Nephron (organoid): Measurements from ENCODE around the gene IQSEC1.

Source experiments
- H3K27ac Mint-ChIP-seq, 3 experiments: 2 replicates each; pipeline ENCODE4 v1.8.0; 2020; ENCODE audit warnings: mixed read lengths in 3 of 3, mild to moderate bottlenecking in 2 of 3, moderate library complexity in 1 of 3
- H3K27me3 Mint-ChIP-seq: 2 replicates; pipeline ENCODE4 v1.8.0; 2021; ENCODE audit warnings: low read depth, mild to moderate bottlenecking, moderate library complexity, mixed read lengths
- H3K36me3 Mint-ChIP-seq: 2 replicates; pipeline ENCODE4 v1.8.0; 2020; ENCODE audit warnings: low read depth, mixed read lengths
- H3K4me1 Mint-ChIP-seq: 2 replicates; pipeline ENCODE4 v1.8.0; 2020; ENCODE audit warnings: mixed read lengths
- H3K4me3 Mint-ChIP-seq, 3 experiments: 2 replicates each; pipeline ENCODE4 v1.8.0; 2020; ENCODE audit warnings: mild to moderate bottlenecking in 3 of 3, mixed read lengths in 3 of 3, moderate library complexity in 2 of 3
- H3K9me3 Mint-ChIP-seq: 2 replicates; pipeline ENCODE4 v1.8.0; 2020; ENCODE audit warnings: mixed read lengths
- CTCF ChIP-seq, 3 experiments: fragments of 200-600 bp; sonication (generic); IDR thresholded peaks; one replicate each; pipeline ENCODE4 v1.5.0; 2021; ENCODE audit warnings: antibody characterized with exemption in 3 of 3; ENCODE audit not compliant: unreplicated experiment in 3 of 3

IQSEC1 gene

DNA sequence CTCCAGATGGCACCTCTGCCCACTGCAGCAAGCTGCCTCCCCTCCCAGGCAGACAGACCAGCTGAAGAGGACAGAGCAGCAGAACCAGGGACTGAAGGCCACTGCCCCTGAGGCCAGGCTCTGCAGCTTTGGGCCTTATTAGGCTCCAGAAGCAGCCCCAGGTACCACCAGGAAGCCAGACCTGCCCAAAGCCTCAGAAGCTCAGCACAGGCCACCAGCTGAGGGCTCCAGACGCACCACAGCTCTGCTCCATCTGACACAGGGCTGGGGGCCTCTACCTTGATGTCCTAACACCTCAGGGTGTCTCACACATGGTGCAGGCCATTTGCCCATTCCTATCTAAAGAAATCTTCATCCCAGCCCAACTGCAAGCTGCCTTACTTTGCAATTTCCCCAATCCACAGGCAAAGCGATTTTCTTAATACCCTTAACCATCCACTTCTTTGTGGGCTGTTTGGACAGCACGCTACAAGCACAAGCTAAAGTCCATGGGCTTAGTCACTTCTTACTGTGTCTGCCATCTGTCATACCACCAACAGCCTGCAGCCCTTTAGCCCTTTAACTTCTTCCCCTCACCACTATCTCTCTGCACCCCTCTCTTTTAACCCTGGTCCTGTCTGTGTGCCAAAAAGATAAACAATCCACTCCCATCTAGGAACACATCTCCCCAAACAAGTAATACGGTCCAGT, 112.1 kb downstream of the IQSEC1 start:
- no peaks in the 10 kb centered on the region for H3K36me3 Mint-ChIP-seq
- no peaks in the 10 kb centered on the region for H3K27me3 Mint-ChIP-seq
- TF ChIP-seq CTCF (IDR thresholded peaks at IDR 0.05; ENCODE audit: unreplicated experiment in 3 of 3), result no peak
- H3K9me3 Mint-ChIP-seq, result no peaks in the 10 kb centered on the region
- H3K4me3 Mint-ChIP-seq, result no peak overlapping the region
- H3K4me1 Mint-ChIP-seq, result peaks cover 95% of the 10 kb centered on the region
- no peak overlapping the region for H3K27ac Mint-ChIP-seq

DNA sequence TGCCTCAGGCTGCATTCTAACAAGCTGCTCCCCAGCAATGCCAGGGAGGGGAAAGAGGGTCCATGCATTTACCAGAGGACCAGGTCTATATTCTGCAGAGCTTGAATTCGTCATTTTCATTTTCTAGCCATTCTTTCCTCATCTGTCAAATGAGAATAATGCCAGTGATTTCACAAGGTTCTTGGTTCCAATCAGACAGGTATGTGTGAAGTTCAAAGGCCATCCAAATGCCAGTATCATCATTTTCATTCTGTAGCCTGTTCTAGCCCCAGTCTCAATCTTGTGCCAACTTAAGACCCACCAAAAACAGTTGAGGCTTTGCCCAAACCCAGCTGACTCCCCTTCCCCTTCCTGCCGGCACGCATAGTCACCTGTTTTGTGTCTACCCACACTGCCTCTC, 112.7 kb downstream of the IQSEC1 start:
- H3K27ac Mint-ChIP-seq, result no peak overlapping the region
- H3K4me3 Mint-ChIP-seq, result no peak overlapping the region
- no peaks in the 10 kb centered on the region for H3K36me3 Mint-ChIP-seq
- H3K9me3 Mint-ChIP-seq, result no peaks in the 10 kb centered on the region
- no peaks in the 10 kb centered on the region for H3K27me3 Mint-ChIP-seq
- H3K4me1 Mint-ChIP-seq, result peaks cover 92% of the 10 kb centered on the region
- no peak for TF ChIP-seq CTCF (IDR thresholded peaks at IDR 0.05; ENCODE audit: unreplicated experiment in 3 of 3)

DNA sequence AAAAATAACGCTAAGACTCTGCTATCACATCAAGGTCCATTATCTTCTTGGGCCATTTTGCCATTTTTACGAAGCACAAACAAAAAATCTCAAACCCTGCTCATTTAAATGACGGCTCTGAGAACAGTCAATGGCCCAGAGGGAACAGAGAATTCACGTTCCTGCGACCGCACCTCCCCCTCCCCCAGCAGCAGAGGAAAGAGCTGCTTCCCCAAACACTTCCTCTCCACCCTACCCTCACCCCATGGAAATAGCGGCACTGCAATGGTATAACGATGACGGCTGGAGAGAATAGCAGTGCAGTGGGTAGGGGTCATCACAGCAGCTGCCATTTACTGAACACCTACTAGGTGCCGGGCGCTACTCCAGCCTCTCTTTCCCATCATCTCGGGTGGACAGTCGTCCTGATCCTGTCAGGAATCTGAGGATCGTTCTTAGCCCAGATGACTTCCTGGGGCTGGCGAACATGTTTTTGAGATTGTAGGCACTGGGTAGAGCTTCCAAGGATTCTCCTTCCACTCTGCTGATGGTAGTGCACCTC, 113.3 kb downstream of the IQSEC1 start:
- H3K9me3 Mint-ChIP-seq, result no peaks in the 10 kb centered on the region

GRCh38 chr3:12959410-12959809, 113.8 kb downstream of the IQSEC1 start:
- H3K9me3 Mint-ChIP-seq, result no peaks in the 10 kb centered on the region
- no peaks in the 10 kb centered on the region for H3K36me3 Mint-ChIP-seq
- peak overlapping the region in 2 of 3 experiments; percentile 22 to 23 for H3K27ac Mint-ChIP-seq
- peaks cover 90% of the 10 kb centered on the region for H3K4me1 Mint-ChIP-seq
- no peak for TF ChIP-seq CTCF (IDR thresholded peaks at IDR 0.05; ENCODE audit: unreplicated experiment in 3 of 3)
- H3K27me3 Mint-ChIP-seq, result no peaks in the 10 kb centered on the region
- no peak overlapping the region for H3K4me3 Mint-ChIP-seq

More for the DNA sequence above, 113.3 kb downstream of the IQSEC1 start:
- H3K4me1 Mint-ChIP-seq, result peaks cover 90% of the 10 kb centered on the region
- H3K27me3 Mint-ChIP-seq, result no peaks in the 10 kb centered on the region
- H3K4me3 Mint-ChIP-seq, result no peak overlapping the region
- peak overlapping the region in 2 of 3 experiments; percentile 22 to 23 for H3K27ac Mint-ChIP-seq
- H3K36me3 Mint-ChIP-seq, result no peaks in the 10 kb centered on the region
- TF ChIP-seq CTCF (IDR thresholded peaks at IDR 0.05; ENCODE audit: unreplicated experiment in 3 of 3), result no peak

GRCh38 chr3:12957824-12958792, 115.1 kb downstream of the IQSEC1 start:
- Mint-ChIP-seq H3K4me3 (no peak overlapping the region), H3K27ac (peak overlapping the region in 1 of 3 experiments; percentile 70), H3K36me3 (no peaks in the 10 kb centered on the region), H3K4me1 (peaks cover 90% of the 10 kb centered on the region), H3K27me3 (no peaks in the 10 kb centered on the region), H3K9me3 (no peaks in the 10 kb centered on the region)
- no peak for TF ChIP-seq CTCF (IDR thresholded peaks at IDR 0.05; ENCODE audit: unreplicated experiment in 3 of 3)
